ENCODE measurements around the gene HSPA14.
"Not testable (repeated sequence)": the region's sequence is repeated elsewhere in the genome, so short reads cannot be mapped to it uniquely, and the experiment has no call there.

Gene HSPA14

GRCh38 chr10:14837003-14837756 is 926 bp upstream of the HSPA14 start:
- no peak for DNase-seq

- no peak for DNase-seq
Measured at GRCh38 chr10:14838582-14839304, 637 bp downstream of the HSPA14 start.

GRCh38 chr10:14839305-14839695 is 1.2 kb downstream of the HSPA14 start:
- DNase-seq = no peak

GRCh38 chr10:14840178-14840577 is 2.1 kb downstream of the HSPA14 start:
- no peak for DNase-seq

- no peak for DNase-seq
Measured at GRCh38 chr10:14843327-14843988, 5.4 kb downstream of the HSPA14 start.

GRCh38 chr10:14844948-14845347 is 6.8 kb downstream of the HSPA14 start:
- DNase-seq = no peak

GRCh38 chr10:14852236-14852635 is 14.1 kb downstream of the HSPA14 start:
- no peak for DNase-seq

- DNase-seq = no peak
Measured at GRCh38 chr10:14855453-14855852, 17.3 kb downstream of the HSPA14 start.

GRCh38 chr10:14858338-14858960 is 20.3 kb downstream of the HSPA14 start:
- no peak for DNase-seq

GRCh38 chr10:14859043-14859442 is 20.9 kb downstream of the HSPA14 start:
- DNase-seq = no peak

- DNase-seq = no peak
Measured at GRCh38 chr10:14859775-14860174, 21.7 kb downstream of the HSPA14 start.

GRCh38 chr10:14860791-14861190 is 22.7 kb downstream of the HSPA14 start:
- DNase-seq = no peak

GRCh38 chr10:14864466-14864865 is 26.4 kb downstream of the HSPA14 start:
- not testable (repeated sequence) for DNase-seq

- DNase-seq = not testable (repeated sequence)
Measured at GRCh38 chr10:14864871-14865270, 26.8 kb downstream of the HSPA14 start.

GRCh38 chr10:14873090-14873760 is 35.1 kb downstream of the HSPA14 start:
- no peak for DNase-seq

- DNase-seq = no peak
Measured at GRCh38 chr10:14875941-14876340, 37.8 kb downstream of the HSPA14 start.

GRCh38 chr10:14876764-14877163 is 38.7 kb downstream of the HSPA14 start:
- no peak for DNase-seq

GRCh38 chr10:14878266-14879123 is 40.4 kb downstream of the HSPA14 start, which contains the start of gene SUV39H2:
SUV39H2 (plus strand) TSS chr10:14878866; CDS start chr10:14878889, 23 bp downstream.
- DNase-seq = peak; percentile 87

- no peak for DNase-seq
Measured at GRCh38 chr10:14879124-14879927, 41.2 kb downstream of the HSPA14 start.

- no peak for DNase-seq
Measured at GRCh38 chr10:14879928-14880193, 41.8 kb downstream of the HSPA14 start.

- peak; percentile 18 for DNase-seq
Measured at GRCh38 chr10:14880229-14880628, 42.1 kb downstream of the HSPA14 start.

Measured in kidney glomerular epithelial cell (primary cell).